Measurements from ENCODE around the gene S100A12.

S100A12 gene

GRCh38 chr1:153339802-153340201 lies 35.6 kb downstream of the S100A12 start:
- DNase-seq (ENCODE audit: low read depth in 2 of 2): no peak
- H3K4me3 ChIP-seq (replicated peaks in 1 of 2; ENCODE audit: low read depth in 2 of 2, low read length in 2 of 2): no peak overlapping the region
- TF ChIP-seq CTCF (IDR thresholded peaks at IDR 0.05; ENCODE audit: low read depth, low read length): no peak

GRCh38 chr1:153337980-153338853 lies 37.2 kb downstream of the S100A12 start:
- no peak for DNase-seq (ENCODE audit: low read depth in 2 of 2)
- no peak for TF ChIP-seq CTCF (IDR thresholded peaks at IDR 0.05; ENCODE audit: low read depth, low read length)
- no peak overlapping the region for H3K4me3 ChIP-seq (replicated peaks in 1 of 2; ENCODE audit: low read depth in 2 of 2, low read length in 2 of 2)

- no peak for DNase-seq (ENCODE audit: low read depth in 2 of 2)
- H3K4me3 ChIP-seq (replicated peaks in 1 of 2; ENCODE audit: low read depth in 2 of 2, low read length in 2 of 2): no peak overlapping the region
- no peak for TF ChIP-seq CTCF (IDR thresholded peaks at IDR 0.05; ENCODE audit: low read depth, low read length)
These were observed 38.8 kb downstream of the S100A12 start for GRCh38 chr1:153336650-153337049.

GRCh38 chr1:153333902-153334301 lies 41.5 kb downstream of the S100A12 start:
- no peak for TF ChIP-seq CTCF (IDR thresholded peaks at IDR 0.05; ENCODE audit: low read depth, low read length)
- DNase-seq (ENCODE audit: low read depth in 2 of 2): no peak
- H3K4me3 ChIP-seq (replicated peaks in 1 of 2; ENCODE audit: low read depth in 2 of 2, low read length in 2 of 2): no peak overlapping the region

- H3K4me3 ChIP-seq (replicated peaks in 1 of 2; ENCODE audit: low read depth in 2 of 2, low read length in 2 of 2): no peak overlapping the region
- no peak for TF ChIP-seq CTCF (IDR thresholded peaks at IDR 0.05; ENCODE audit: low read depth, low read length)
- no peak for DNase-seq (ENCODE audit: low read depth in 2 of 2)
These were observed 50.5 kb downstream of the S100A12 start for GRCh38 chr1:153324912-153325311.

Measured in cardiac fibroblast (primary cell).